Kidney epithelial cell (primary cell): ENCODE data around the gene TEAD4. TPM values are rescaled to one million over a fixed set of nuclear protein-coding genes. Genes with fewer than 3 reads are reported as not detected.
A peak's percentile ranks its signal among the peaks of the same experiment; 100 is the strongest.

ENCODE experiments used
- DNase-seq: peaks from one replicate; pipeline ENCODE4 v3.0.0-alpha.2; 2010; ENCODE audit warnings: low read depth
- H3K27me3 ChIP-seq: 2 replicates; pipeline ENCODE4 v1.6.0; 2011; ENCODE audit warnings: low read length; ENCODE audit not compliant: control insufficient read depth, insufficient read depth
- H3K36me3 ChIP-seq: 2 replicates; pipeline ENCODE4 v1.5.1; 2011; ENCODE audit warnings: low read length; ENCODE audit not compliant: control insufficient read depth, insufficient read depth
- H3K4me3 ChIP-seq: 2 replicates; pipeline ENCODE4 v1.5.1; 2011; ENCODE audit warnings: low read depth, mild to moderate bottlenecking, control low read depth, low read length
- total RNA-seq: library from RNA; depleted of rRNA; stranded (reverse); fragments of >200 nt; gene quantifications from 2 replicates; pipeline ENCODE4 v1.2.3, GENCODE V29; 2015
- TF ChIP-seq, protein P1 (sequence below): IDR thresholded peaks from 2 replicates; pipeline ENCODE4 v1.5.1; 2011; ENCODE audit warnings: mild to moderate bottlenecking, moderate library complexity, low read length, control low read depth, inconsistent platforms; ENCODE audit not compliant: insufficient read depth, poor library complexity, severe bottlenecking

Gene TEAD4
- total RNA-seq, 1 donor from 2014 or later = 38.6 TPM

DNA sequence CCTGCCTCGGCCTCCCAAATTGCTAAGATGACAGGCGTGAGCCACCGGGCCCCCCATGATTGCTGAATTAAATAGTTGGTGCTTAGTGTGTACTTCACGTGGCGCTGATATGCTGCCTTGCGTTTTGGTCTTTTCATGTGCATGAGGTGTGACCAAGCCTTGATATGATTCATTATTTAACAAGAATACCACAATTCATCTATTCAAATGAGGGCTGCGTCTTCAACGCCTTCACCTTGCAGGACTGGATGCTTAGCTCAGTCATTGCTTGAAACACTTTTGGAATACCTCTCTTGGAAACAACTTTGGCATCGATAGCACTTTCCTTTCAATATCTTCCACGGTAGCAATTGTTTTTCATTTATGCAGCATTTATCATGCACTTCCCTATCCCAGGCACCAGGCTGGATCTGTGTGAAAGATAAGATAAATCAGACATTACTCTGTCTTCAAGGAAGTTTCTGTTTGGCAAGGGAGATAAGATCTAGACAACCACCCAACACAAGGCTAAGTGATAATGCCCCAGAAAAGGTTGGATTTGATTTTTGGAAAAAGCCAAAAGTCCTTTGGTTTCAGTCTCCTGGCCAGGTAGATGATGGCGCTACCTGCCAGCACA, 1.3 kb upstream of the TEAD4 start:
- TF ChIP-seq, protein P1, sequence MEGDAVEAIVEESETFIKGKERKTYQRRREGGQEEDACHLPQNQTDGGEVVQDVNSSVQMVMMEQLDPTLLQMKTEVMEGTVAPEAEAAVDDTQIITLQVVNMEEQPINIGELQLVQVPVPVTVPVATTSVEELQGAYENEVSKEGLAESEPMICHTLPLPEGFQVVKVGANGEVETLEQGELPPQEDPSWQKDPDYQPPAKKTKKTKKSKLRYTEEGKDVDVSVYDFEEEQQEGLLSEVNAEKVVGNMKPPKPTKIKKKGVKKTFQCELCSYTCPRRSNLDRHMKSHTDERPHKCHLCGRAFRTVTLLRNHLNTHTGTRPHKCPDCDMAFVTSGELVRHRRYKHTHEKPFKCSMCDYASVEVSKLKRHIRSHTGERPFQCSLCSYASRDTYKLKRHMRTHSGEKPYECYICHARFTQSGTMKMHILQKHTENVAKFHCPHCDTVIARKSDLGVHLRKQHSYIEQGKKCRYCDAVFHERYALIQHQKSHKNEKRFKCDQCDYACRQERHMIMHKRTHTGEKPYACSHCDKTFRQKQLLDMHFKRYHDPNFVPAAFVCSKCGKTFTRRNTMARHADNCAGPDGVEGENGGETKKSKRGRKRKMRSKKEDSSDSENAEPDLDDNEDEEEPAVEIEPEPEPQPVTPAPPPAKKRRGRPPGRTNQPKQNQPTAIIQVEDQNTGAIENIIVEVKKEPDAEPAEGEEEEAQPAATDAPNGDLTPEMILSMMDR = no peak
- no peak for DNase-seq
- H3K4me3 ChIP-seq = peak overlapping the region; percentile 51
- no peaks in the 10 kb centered on the region for H3K36me3 ChIP-seq
- H3K27me3 ChIP-seq = no peaks in the 10 kb centered on the region

DNA sequence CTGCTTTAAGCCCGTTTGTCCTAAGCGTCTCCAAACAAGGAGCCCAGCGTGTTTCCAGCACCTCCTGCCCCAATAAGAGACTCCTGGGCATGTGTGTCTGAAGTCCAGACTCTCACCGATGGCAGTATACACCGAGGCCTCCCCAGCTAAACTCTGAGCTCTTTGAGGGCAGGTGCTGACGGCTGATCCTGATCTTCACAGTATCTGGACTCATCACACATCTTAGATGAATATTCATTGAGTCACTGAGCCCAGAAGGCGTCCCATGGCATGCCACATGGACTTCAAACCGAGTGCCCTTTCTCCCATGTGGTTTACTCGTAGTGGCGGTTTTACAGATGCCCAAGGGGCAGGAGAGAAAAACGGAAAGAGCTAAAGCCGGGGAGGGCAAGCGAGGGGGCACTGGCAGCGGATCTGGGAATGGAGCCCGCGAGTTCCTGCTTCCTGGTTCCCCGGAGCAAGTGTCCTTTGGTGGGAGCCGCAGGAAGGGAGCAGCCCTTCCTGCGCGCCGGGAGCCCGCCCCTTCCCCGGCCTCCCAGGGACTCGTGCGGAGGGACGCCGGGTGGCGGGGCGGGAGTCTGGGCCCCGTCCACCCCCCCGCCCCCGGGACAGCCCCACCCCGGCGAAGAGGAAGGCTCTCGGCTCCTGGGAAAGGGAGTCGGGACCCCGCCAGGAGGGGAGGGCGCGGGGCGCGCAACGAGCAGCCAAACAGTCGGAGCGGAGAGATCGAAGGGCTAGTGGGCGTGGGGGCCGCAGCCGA, 585 bp upstream of the TEAD4 start:
- DNase-seq = no peak
- TF ChIP-seq, protein P1 = no peak
- no peaks in the 10 kb centered on the region for H3K27me3 ChIP-seq
- peak overlapping the region; percentile 51 for H3K4me3 ChIP-seq
- no peaks in the 10 kb centered on the region for H3K36me3 ChIP-seq

DNA sequence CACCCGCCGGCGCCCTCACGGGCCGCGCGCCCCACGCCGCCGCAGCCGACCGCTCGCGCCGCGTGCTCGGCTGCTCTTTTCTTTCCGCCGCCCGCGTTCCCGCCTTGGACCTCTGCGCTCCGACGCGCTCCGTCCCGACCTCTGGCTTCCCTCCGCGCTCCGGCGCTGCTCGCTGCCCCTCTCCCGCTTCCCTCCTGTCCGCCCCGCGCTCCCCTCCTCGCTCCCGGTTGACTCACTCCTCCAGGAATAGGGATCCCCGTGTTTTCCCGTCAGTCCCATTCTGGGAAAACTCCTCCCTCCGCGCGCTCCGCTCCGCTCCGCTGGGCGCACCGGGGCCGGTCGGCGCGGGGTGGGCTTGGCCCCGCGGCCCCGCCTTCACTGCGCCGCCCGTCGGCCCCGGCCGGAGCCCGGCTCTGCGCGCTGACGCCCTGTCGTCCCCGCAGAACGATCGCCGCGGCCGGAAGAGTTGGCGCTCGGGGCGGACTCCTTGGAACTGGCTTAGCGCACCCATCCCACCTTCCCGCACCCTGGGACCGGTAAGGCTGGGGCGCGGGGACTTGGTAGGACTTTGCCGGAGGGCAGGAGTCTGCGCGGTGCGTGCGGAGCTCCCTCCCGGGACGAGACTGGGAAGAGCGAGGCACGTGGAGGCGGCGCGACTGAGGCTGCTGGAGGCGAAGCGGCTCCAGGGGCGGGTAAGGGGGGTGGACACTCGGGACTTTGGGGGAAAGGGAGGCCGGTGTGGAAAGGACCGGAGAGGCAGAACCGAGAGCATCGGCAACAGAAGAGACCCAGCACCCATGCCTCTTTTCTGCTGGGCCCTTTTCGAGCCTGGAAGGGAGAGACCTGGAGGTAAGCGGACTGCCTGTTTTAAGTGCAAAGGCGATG, 550 bp downstream of the TEAD4 start:
- no peaks in the 10 kb centered on the region for H3K27me3 ChIP-seq
- H3K36me3 ChIP-seq = peaks cover 1% of the 10 kb centered on the region
- H3K4me3 ChIP-seq = peak overlapping the region; percentile 51
- no peak for DNase-seq
- TF ChIP-seq, protein P1 = no peak

DNA sequence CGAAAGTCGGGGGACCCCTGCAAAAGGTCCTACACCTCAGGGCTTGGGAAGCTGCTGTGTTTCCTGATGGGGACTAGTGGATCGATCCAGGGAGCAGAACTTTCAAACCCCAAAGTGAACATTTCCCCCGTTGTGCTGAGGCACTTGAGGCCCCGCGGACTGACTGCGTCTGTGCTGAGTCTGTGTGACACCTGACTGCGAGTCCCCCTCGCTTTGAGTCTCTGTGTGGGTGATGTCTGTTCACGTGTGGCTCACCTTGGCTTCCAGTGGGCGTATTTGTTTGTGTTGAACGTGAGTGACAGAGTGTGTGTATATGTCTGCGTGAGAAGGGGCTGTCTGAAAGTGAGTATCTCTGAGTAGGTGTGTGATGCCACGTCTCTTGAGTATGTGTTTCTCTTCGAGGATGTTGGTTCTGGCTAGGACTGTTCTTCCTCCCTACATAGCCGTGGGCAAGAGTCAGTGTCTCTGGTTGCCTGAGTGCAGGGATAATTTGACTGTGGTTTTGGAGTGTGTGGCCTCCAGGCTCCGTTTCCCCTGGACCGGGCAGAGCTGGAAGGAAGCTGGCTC, 1.3 kb downstream of the TEAD4 start:
- TF ChIP-seq, protein P1 = no peak
- peaks cover 2% of the 10 kb centered on the region for H3K36me3 ChIP-seq
- DNase-seq = no peak
- H3K27me3 ChIP-seq = no peaks in the 10 kb centered on the region
- H3K4me3 ChIP-seq = peak overlapping the region; percentile 51

DNA sequence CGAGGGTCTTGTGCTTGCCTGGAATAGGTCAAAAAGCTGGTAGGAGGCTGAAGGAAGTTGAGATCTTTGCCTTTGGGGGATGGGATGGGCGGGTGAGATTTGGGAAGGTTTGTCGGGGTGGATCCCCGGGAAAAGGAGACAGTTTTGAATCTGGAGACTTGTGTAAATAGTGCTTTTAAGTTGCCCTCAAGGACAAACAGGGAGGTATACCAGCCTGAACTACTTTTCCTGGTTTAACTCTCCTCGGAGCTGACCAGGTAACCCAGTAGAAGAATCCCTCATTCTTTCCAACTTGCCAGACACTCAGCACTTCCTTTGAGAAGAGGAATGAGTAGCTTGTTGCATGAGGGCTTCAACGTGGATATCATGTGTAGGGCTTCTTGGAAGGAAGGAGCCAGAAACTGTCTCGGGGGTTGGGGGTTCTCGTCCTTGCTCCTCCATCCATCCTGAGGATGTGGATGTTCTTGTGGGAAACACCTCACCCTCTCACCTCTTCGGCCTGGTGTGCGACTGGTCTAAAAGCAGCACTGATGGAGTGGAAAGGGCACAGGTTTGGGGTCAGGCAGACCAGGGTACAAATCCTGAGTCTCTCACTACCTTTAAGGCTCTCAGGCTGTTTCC, 1.9 kb downstream of the TEAD4 start:
- DNase-seq = no peak
- TF ChIP-seq, protein P1 = no peak
- H3K4me3 ChIP-seq = peak overlapping the region; percentile 51

More for the DNA sequence above, 1.9 kb downstream of the TEAD4 start:
- Histone ChIP-seq H3K27me3 (no peaks in the 10 kb centered on the region), H3K36me3 (peaks cover 2% of the 10 kb centered on the region)
